SU-DHL-6 (cell line): ENCODE measurements around the gene CLIC1.

ENCODE experiments used
- H2AFZ ChIP-seq: fragments of 200-600 bp; sonication (generic); 2 replicates; pipeline ENCODE4 v1.6.1; 2014; ENCODE audit warnings: low read depth, mild to moderate bottlenecking, moderate library complexity, mixed read lengths, antibody characterized with exemption, low read length; ENCODE audit not compliant: severe bottlenecking
- H3F3A ChIP-seq: fragments of 200-600 bp; shearing (Covaris generic); 2 replicates; pipeline ENCODE4 v1.6.0; 2016; ENCODE audit warnings: antibody characterized with exemption, mild to moderate bottlenecking; ENCODE audit not compliant: insufficient read depth
- H3K27ac ChIP-seq: fragments of 200-600 bp; sonication (generic); 2 replicates; pipeline ENCODE4 v1.5.1; 2016; ENCODE audit warnings: low read depth, mild to moderate bottlenecking, low read length, moderate library complexity, mixed read lengths
- H3K27me3 ChIP-seq: fragments of 200-600 bp; sonication (generic), shearing (Covaris generic); 2 replicates; pipeline ENCODE4 v1.6.0; 2014; ENCODE audit warnings: mild to moderate bottlenecking, low read length
- H3K36me3 ChIP-seq: fragments of 200-600 bp; sonication (generic); 2 replicates; pipeline ENCODE4 v1.6.1; 2014; ENCODE audit warnings: mild to moderate bottlenecking, low read length, mixed read lengths
- H3K4me2 ChIP-seq: fragments of 300-600, 200-600 bp; shearing (Covaris generic), sonication (generic); 2 replicates; pipeline ENCODE4 v1.6.0; 2014; ENCODE audit warnings: low read length, low read depth, mild to moderate bottlenecking; ENCODE audit not compliant: poor library complexity, severe bottlenecking
- H3K4me3 ChIP-seq: fragments of 200-600 bp; sonication (generic); 2 replicates; pipeline ENCODE4 v1.5.1; 2014; ENCODE audit warnings: antibody characterized with exemption, low read length, mild to moderate bottlenecking, mixed read lengths; ENCODE audit not compliant: insufficient read depth, poor library complexity, severe bottlenecking
- H3K79me2 ChIP-seq: fragments of 200-600 bp; sonication (generic); 2 replicates; pipeline ENCODE4 v1.6.1; 2014; ENCODE audit warnings: mild to moderate bottlenecking, low read length, moderate library complexity; ENCODE audit not compliant: insufficient read depth
- H3K9ac ChIP-seq: fragments of 200-600 bp; sonication (generic); 2 replicates; pipeline ENCODE4 v1.7.0; 2014; ENCODE audit warnings: mild to moderate bottlenecking, low read length
- H3K9me2 ChIP-seq: fragments of 200-600 bp; sonication (generic); replicated peaks from 2 replicates; pipeline ENCODE4 v1.6.1; 2014; ENCODE audit warnings: low read length; ENCODE audit not compliant: insufficient read depth
- H3K9me3 ChIP-seq: fragments of 200-600 bp; sonication (generic); 2 replicates; pipeline ENCODE4 v1.6.1; 2014; ENCODE audit warnings: low read length, mixed read lengths; ENCODE audit not compliant: insufficient read depth
- H4K20me1 ChIP-seq: fragments of 200-600 bp; sonication (generic); 2 replicates; pipeline ENCODE4 v1.6.1; 2014; ENCODE audit warnings: low read depth, mild to moderate bottlenecking, antibody characterized with exemption, low read length, moderate library complexity, mixed read lengths
- CTCF ChIP-seq: fragments of 200-600 bp; sonication (generic); IDR thresholded peaks from one replicate; pipeline ENCODE4 v1.5.1; 2017; ENCODE audit warnings: antibody characterized with exemption, mild to moderate bottlenecking, low read length, moderate library complexity; ENCODE audit not compliant: insufficient read depth, poor library complexity, severe bottlenecking
- EZH2phosphoT487 ChIP-seq: fragments of 200-600 bp; sonication (generic), shearing (Covaris generic); conservative IDR thresholded peaks from 2 replicates; pipeline ENCODE4 v1.6.1; 2018; ENCODE audit warnings: mild to moderate bottlenecking, antibody characterized with exemption, low read length, moderate library complexity, mixed read lengths

The CLIC1 gene

GRCh38 chr6:31701666-31702404 lies 34.5 kb downstream of the CLIC1 start:
- peak overlapping the region; percentile 80 for H3K9ac ChIP-seq
- no peaks in the 10 kb centered on the region for H3K9me2 ChIP-seq
- peaks cover 13% of the 10 kb centered on the region for H3F3A ChIP-seq
- H3K27me3 ChIP-seq = no peaks in the 10 kb centered on the region
- peak overlapping the region; percentile 71 for H2AFZ ChIP-seq
- peak overlapping the region; percentile 82 for H3K4me3 ChIP-seq
- TF ChIP-seq CTCF (no peak), EZH2phosphoT487 (no peak)
- peaks cover 26% of the 10 kb centered on the region for H3K79me2 ChIP-seq
- H3K9me3 ChIP-seq = no peaks in the 10 kb centered on the region
- H4K20me1 ChIP-seq = no peaks in the 10 kb centered on the region
- peak overlapping the region; percentile 75; the same call in 1 of the 2 replicates for H3K27ac ChIP-seq
- H3K4me2 ChIP-seq = peak overlapping the region; percentile 84
- H3K36me3 ChIP-seq = 0 out of 2 replicates have a peak, but pooled peaks cover 2% of the 10 kb centered on the region

GRCh38 chr6:31700740-31701401 lies 35.5 kb downstream of the CLIC1 start:
- Histone ChIP-seq H3K27ac (no peak overlapping the region), H3K36me3 (0 out of 2 replicates have a peak, but pooled peaks cover 2% of the 10 kb centered on the region), H3K79me2 (peaks cover 26% of the 10 kb centered on the region), H3K9me2 (no peaks in the 10 kb centered on the region), H3F3A (peaks cover 13% of the 10 kb centered on the region), H3K4me2 (peak overlapping the region; percentile 84), H3K9ac (no peak overlapping the region), H3K4me3 (no peak overlapping the region), H4K20me1 (no peaks in the 10 kb centered on the region), H3K27me3 (no peaks in the 10 kb centered on the region), H2AFZ (no peak overlapping the region), H3K9me3 (no peaks in the 10 kb centered on the region)
- TF ChIP-seq CTCF (no peak), EZH2phosphoT487 (no peak)

- no peaks in the 10 kb centered on the region for H4K20me1 ChIP-seq
- no peak overlapping the region for H3K4me2 ChIP-seq
- TF ChIP-seq EZH2phosphoT487 (no peak), CTCF (no peak)
- 0 out of 2 replicates have a peak, but pooled peaks cover 7% of the 10 kb centered on the region for H3F3A ChIP-seq
- H3K9ac ChIP-seq = no peak overlapping the region
- H3K27ac ChIP-seq = no peak overlapping the region
- H3K9me3 ChIP-seq = no peaks in the 10 kb centered on the region
- no peak overlapping the region for H2AFZ ChIP-seq
- H3K79me2 ChIP-seq = peaks cover 23% of the 10 kb centered on the region
- H3K4me3 ChIP-seq = no peak overlapping the region
- H3K9me2 ChIP-seq = no peaks in the 10 kb centered on the region
- H3K27me3 ChIP-seq = no peaks in the 10 kb centered on the region
- peaks cover 7% of the 10 kb centered on the region; the same call in 1 of the 2 replicates for H3K36me3 ChIP-seq
Measured at GRCh38 chr6:31697555-31697954, 38.8 kb downstream of the CLIC1 start.
